HCT116 (cell line): ENCODE data around the gene KLRC3.
"Not testable (repeated sequence)": the region's sequence is repeated elsewhere in the genome, so short reads cannot be mapped to it uniquely, and the experiment has no call there.

Source experiments
- CEBPB ChIP-seq: IDR thresholded peaks from 2 replicates; pipeline ENCODE4 v1.6.1; 2012; ENCODE audit warnings: low read depth
- CTCF ChIP-seq, 3 experiments: fragments of 200-600 bp in 1 of 3; sonication (generic) in 1 of 3; IDR thresholded peaks in 2 of 3; conservative IDR thresholded peaks in 1 of 3; 2 replicates each; pipeline ENCODE4 v1.5.1; 2012 to 2017; ENCODE audit warnings: low read depth in 2 of 3, low read length in 2 of 3, antibody characterized with exemption in 1 of 3, borderline replicate concordance in 1 of 3, control low read depth in 1 of 3, mild to moderate bottlenecking in 1 of 3, mixed read lengths in 1 of 3, mixed run types in 1 of 3, moderate library complexity in 1 of 3; ENCODE audit not compliant: insufficient read depth in 1 of 3
- EZH2 ChIP-seq: fragments of 200-600 bp; sonication (generic); IDR thresholded peaks from 2 replicates; pipeline ENCODE4 v1.6.1; 2017; ENCODE audit warnings: antibody characterized with exemption, mixed run types
- FOSL1 ChIP-seq: IDR thresholded peaks from 2 replicates; pipeline ENCODE4 v1.6.1; 2012; ENCODE audit warnings: low read depth
- JUND ChIP-seq: IDR thresholded peaks from 2 replicates; pipeline ENCODE4 v1.6.1; 2012
- POLR2A ChIP-seq: IDR thresholded peaks from 2 replicates; pipeline ENCODE4 v1.7.0; 2011; ENCODE audit warnings: borderline replicate concordance; ENCODE audit not compliant: insufficient read depth, insufficient read length; ENCODE audit errors: extremely low read depth
- POLR2AphosphoS5 ChIP-seq: IDR thresholded peaks from 2 replicates; pipeline ENCODE4 v1.6.1; 2011; ENCODE audit warnings: mild to moderate bottlenecking, low read depth, low read length, moderate library complexity
- SRF ChIP-seq: IDR thresholded peaks from 2 replicates; pipeline ENCODE4 v1.6.1; 2012; ENCODE audit warnings: low read depth
- YY1 ChIP-seq: IDR thresholded peaks from 2 replicates; pipeline ENCODE4 v1.6.1; 2011; ENCODE audit warnings: low read length, low read depth, moderate library complexity, mild to moderate bottlenecking; ENCODE audit not compliant: insufficient replicate concordance; ENCODE audit errors: extremely low read depth
- ZNF274 ChIP-seq: fragments of 200-500 bp; sonication (Bioruptor generic); IDR thresholded peaks from 2 replicates; pipeline ENCODE4 v1.6.1; 2014; ENCODE audit warnings: mild to moderate bottlenecking, low read depth, low read length, inconsistent platforms
- TF ChIP-seq, protein P1 (sequence below): IDR thresholded peaks from 2 replicates; pipeline ENCODE4 v1.6.1; 2012; ENCODE audit warnings: low read depth
- TF ChIP-seq, protein P2 (sequence below): IDR thresholded peaks from 2 replicates; pipeline ENCODE4 v1.6.1; 2012

DNA sequence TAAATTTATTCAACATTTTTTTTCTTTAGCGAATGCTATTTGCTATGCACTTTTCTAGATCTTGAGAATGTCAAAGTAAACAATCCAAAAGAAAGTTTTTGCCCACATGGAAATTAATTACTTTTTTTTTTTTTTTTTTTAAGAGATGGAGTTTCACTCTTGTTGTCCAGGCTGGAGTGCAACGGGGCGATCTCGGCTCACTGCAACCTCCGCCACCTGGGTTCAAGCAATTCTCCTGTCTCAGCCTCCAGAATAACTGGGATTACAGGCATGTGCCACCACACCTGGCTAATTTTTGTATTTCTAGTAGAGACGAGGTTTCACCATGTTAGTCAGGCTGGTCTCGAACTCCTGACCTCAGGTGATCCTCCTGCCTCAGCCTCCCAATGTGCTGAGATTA lies 29.4 kb downstream of the KLRC3 start:
- not testable (repeated sequence) for TF ChIP-seq FOSL1; CTCF (IDR thresholded peaks at IDR 0.05 in 2 of 3, conservative IDR thresholded peaks at IDR 0.05 in 1 of 3; ENCODE audit: borderline replicate concordance in 1 of 3, insufficient read depth in 1 of 3, low read depth in 2 of 3, low read length in 2 of 3); POLR2A; JUND; EZH2; ZNF274; SRF; POLR2AphosphoS5; YY1; CEBPB
- TF ChIP-seq, protein P1, sequence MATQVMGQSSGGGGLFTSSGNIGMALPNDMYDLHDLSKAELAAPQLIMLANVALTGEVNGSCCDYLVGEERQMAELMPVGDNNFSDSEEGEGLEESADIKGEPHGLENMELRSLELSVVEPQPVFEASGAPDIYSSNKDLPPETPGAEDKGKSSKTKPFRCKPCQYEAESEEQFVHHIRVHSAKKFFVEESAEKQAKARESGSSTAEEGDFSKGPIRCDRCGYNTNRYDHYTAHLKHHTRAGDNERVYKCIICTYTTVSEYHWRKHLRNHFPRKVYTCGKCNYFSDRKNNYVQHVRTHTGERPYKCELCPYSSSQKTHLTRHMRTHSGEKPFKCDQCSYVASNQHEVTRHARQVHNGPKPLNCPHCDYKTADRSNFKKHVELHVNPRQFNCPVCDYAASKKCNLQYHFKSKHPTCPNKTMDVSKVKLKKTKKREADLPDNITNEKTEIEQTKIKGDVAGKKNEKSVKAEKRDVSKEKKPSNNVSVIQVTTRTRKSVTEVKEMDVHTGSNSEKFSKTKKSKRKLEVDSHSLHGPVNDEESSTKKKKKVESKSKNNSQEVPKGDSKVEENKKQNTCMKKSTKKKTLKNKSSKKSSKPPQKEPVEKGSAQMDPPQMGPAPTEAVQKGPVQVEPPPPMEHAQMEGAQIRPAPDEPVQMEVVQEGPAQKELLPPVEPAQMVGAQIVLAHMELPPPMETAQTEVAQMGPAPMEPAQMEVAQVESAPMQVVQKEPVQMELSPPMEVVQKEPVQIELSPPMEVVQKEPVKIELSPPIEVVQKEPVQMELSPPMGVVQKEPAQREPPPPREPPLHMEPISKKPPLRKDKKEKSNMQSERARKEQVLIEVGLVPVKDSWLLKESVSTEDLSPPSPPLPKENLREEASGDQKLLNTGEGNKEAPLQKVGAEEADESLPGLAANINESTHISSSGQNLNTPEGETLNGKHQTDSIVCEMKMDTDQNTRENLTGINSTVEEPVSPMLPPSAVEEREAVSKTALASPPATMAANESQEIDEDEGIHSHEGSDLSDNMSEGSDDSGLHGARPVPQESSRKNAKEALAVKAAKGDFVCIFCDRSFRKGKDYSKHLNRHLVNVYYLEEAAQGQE = not testable (repeated sequence)
- TF ChIP-seq, protein P2, sequence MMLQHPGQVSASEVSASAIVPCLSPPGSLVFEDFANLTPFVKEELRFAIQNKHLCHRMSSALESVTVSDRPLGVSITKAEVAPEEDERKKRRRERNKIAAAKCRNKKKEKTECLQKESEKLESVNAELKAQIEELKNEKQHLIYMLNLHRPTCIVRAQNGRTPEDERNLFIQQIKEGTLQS = not testable (repeated sequence)
